Esophagus mucosa (tissue), 1 donor: Measurements from ENCODE around the gene ZC3H4. TPM values are rescaled to one million over a fixed set of nuclear protein-coding genes. Genes with fewer than 3 reads are reported as not detected.
"Not testable (repeated sequence)": the region's sequence is repeated elsewhere in the genome, so short reads cannot be mapped to it uniquely, and the experiment has no call there.

Experiments used
- ATAC-seq: fragments of 200-7000 bp; cut with Tn5 transposase; one replicate; pipeline ENCODE4 v1.9.1; 2020
- total RNA-seq: library from RNA; stranded (reverse); gene quantifications from one replicate; pipeline ENCODE4 v1.2.4, GENCODE V29; 2023
- donor health status: DM: yes; HTN: yes; CAD: no.

Gene ZC3H4
- total RNA-seq, 1 donor from 2014 or later, result 28.1 TPM

- ATAC-seq, result not testable (repeated sequence)
These were observed 35.2 kb downstream of the ZC3H4 start for GRCh38 chr19:47078351-47078750.

GRCh38 chr19:47075941-47076340, 37.6 kb downstream of the ZC3H4 start:
- ATAC-seq, result no peak

- no peak for ATAC-seq
These were observed 38.3 kb downstream of the ZC3H4 start for GRCh38 chr19:47075179-47075810.

DNA sequence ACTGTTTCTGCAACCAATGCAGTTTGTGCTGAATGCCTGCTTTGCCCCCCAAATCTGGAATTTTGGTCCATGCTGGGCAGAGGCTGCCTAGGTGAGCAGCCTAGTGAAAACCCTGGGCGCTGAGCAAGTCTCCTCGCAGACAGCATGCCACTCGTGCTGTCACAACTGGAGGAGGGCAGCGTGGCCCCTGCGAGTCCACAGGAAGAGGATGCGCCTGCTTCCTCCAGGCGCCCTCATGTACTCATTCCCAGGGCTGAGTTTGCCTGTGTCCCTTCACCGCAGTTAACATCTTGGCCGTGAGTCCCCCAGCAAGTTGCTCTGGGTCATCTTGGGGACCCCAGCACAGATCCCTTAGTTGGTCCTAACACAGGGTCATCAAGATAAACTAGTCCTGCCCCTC, 39.0 kb downstream of the ZC3H4 start:
- no peak for ATAC-seq

- peak; percentile 14 for ATAC-seq
These were observed 40.0 kb downstream of the ZC3H4 start for GRCh38 chr19:47073574-47073973.

GRCh38 chr19:47072323-47072722, 41.3 kb downstream of the ZC3H4 start:
- no peak for ATAC-seq

- ATAC-seq, result no peak
These were observed 41.8 kb downstream of the ZC3H4 start for GRCh38 chr19:47071731-47072130.

DNA sequence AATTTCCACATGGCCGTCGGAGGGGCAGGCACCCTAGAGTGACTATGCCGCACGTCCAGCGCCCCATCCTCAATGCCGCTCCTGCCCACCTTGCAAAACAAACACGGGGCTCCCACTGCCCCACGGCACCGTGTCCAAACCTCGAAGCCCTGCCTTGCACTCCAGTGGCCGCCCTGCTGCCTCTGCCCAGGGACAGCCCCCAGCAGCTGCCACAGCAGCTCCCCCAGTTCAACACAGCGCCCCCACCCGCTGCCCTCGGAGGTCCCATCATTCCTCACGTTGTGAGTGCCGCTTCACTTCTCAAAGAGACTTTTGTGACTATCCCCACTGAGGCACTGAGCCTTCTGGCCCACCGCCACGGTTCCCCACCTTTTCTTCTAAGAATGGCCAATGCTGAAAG, 42.8 kb downstream of the ZC3H4 start:
- ATAC-seq, result no peak

- no peak for ATAC-seq
These were observed 43.8 kb downstream of the ZC3H4 start for GRCh38 chr19:47069795-47070194.

- ATAC-seq, result no peak
These were observed 44.6 kb downstream of the ZC3H4 start for GRCh38 chr19:47068876-47069406.

DNA sequence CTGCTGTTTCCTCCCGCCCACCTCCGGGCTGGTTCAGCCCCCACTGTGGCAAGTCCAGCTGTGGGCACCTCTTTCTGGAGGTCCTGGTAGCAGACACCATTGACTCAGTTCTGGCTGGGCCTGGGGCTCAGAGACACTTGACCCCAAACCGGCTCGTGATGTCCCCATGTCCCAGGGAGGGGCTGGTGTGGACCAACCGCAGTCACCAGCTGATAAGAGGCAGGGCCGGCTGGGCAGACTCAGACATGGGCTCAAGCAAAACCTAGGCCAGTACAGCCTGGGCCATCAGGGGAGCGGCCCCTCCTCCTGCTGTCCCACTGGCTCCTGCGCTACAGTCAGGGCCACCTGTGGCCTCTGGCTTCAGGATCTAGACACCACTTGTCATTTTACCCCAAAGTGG, 45.3 kb downstream of the ZC3H4 start:
- ATAC-seq, result no peak

DNA sequence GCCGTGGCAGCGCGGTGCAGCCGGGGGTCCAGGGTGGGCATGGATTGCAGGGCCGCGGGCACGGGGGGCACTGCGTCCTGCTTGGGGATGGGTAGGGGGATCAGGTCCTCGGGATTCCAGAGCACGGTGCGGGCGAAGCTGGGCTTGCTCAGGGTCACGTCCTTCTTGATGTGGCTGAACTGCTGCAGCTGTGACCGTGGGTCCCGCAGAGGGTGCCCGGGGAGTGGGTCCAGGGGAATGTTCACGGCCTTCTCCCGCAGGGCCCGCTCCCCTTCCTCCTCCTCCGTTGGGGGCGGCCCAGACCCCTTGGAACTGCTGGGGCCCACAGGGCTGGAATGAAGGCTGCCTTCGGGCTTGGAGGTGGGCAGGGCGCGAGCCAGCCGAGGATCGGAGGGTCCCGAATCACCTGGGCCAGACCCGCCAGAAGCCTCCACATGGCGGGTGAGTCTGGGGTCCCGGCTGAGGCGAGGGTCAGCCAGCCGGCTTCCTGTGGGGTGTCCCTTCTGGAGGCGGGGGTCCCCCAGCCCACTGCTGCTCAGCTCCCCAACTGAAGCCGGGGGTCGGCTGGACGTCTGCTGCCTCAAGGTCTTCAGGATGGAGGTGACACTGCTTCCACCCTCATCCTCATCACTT, 46.2 kb downstream of the ZC3H4 start:
- no peak for ATAC-seq

GRCh38 chr19:47066376-47067214, 47.0 kb downstream of the ZC3H4 start:
- no peak for ATAC-seq

- ATAC-seq, result peak; percentile 9
These were observed 48.3 kb downstream of the ZC3H4 start for GRCh38 chr19:47065242-47065641.

GRCh38 chr19:47063874-47064273, 49.7 kb downstream of the ZC3H4 start:
- no peak for ATAC-seq

DNA sequence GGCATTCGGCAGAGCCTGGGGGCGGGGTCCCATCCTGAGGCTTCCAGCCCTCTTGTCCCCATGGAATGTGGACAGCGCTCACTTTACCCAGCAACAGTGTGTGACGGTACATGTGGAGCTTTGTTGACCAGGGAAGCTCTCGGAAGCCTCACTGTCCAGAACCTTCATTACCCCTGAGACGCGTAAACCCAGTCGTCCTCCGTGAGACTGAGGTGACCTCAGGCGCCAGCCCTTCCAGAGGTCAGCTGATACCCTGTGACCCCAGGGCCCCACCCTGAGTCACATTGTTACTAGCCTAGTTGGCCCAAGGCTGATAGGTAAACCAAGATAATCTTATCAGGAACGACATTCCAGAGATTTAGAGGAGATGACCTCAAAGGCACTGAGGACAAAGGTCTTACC, 55.0 kb downstream of the ZC3H4 start:
- ATAC-seq, result peak; percentile 8

DNA sequence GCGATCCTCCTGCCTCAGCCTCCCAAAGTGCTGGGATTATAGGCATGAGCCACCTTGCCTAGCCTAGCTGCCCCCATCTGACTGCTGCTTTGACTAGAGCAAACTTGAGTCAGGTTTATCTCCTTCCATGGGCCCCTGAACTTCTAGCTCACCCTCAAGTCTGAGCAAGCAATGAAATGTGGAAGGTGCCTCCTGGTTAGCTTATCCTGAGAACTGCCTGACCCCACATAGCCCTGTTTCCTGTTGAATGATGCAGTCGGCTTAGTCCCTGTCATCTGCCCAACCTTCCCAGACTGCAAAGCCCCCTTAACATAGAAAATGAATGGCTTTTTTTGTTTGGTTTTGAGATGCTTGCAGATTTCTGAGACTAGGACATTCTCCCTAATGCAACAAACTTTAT, 56.2 kb downstream of the ZC3H4 start:
- ATAC-seq, result no peak

GRCh38 chr19:47056411-47056810, 57.2 kb downstream of the ZC3H4 start:
- ATAC-seq, result no peak

GRCh38 chr19:47050562-47050961, 63.0 kb downstream of the ZC3H4 start:
- not testable (repeated sequence) for ATAC-seq

- ATAC-seq, result no peak
These were observed 64.3 kb downstream of the ZC3H4 start for GRCh38 chr19:47049307-47049700.

DNA sequence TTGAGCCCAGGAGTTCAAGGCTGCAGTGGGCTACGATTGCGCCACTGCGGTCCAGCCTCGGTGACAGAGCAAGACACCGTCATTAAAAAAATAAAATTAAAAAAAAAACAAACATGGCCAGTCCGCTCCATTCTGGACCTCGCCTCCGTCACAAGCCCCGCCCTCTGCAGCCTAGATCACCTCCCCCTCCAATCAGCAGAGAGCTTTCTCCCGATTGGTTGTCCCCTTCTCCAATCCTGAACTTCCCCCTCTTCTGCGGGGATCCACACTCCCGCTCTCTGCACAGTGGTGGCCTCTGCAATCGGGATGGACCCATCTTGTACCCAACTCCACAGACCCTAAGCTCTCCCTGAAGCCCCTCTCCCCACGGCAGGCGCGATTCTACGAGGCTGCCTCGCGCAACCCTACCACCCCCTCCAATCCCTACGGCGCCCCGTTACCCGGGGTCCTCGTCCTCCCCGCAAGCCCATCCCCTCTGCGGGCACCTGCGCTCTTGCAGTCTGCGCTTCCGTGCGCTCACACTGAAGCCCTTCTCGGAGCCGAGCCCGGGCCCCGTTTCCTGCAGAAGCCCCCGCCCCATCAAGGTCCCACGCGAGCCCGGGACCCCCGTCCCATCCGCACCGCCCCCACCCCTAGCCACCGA, 65.7 kb downstream of the ZC3H4 start:
- peak; percentile 67 for ATAC-seq

- no peak for ATAC-seq
These were observed 66.3 kb downstream of the ZC3H4 start for GRCh38 chr19:47047272-47047762.
